HEK293 (cell line): ENCODE results near the gene HECTD2.
A peak's percentile ranks its signal among the peaks of the same experiment; 100 is the strongest.

Source experiments
- CTCF ChIA-PET: fragments of 350-600 bp; formaldehyde crosslinking; extraction: SDS; loops from one replicate; lab custom pipeline; 2021; ENCODE audit warnings: antibody characterized with exemption; lab: Yijun Ruan, JAX
- POLR2A ChIA-PET: fragments of 300-600 bp; formaldehyde crosslinking; extraction: SDS; loops from one replicate; lab custom pipeline; 2020; ENCODE audit warnings: antibody characterized with exemption, inconsistent platforms; lab: Yijun Ruan, JAX
- H3K27ac ChIP-seq: fragments of 200-500 bp; sonication (Bioruptor generic); 2 replicates; pipeline ENCODE4 v1.5.1; 2014; ENCODE audit warnings: low read depth, low read length, control low read depth, inconsistent platforms; ENCODE audit errors: extremely low read depth
- H3K36me3 ChIP-seq, 2 experiments: fragments of 200-500 bp in 1 of 2; sonication (Bioruptor generic) in 1 of 2; 1 replicate in 1 of 2; 2 replicates in 1 of 2; pipeline ENCODE4 v1.5.1; 2014 to 2017; ENCODE audit warnings: inconsistent platforms in 2 of 2, low read length in 2 of 2; ENCODE audit not compliant: control insufficient read depth in 2 of 2, insufficient read depth in 1 of 2
- H3K4me1 ChIP-seq: fragments of 200-500 bp; sonication (Bioruptor generic); 2 replicates; pipeline ENCODE4 v1.5.1; 2014; ENCODE audit warnings: mild to moderate bottlenecking, low read length, inconsistent platforms; ENCODE audit not compliant: control insufficient read depth, insufficient read depth
- H3K4me3 ChIP-seq: 2 replicates; pipeline ENCODE4 v1.5.1; 2011; ENCODE audit warnings: low read depth, mild to moderate bottlenecking, control low read depth, low read length, moderate library complexity
- H3K9me3 ChIP-seq: fragments of 200-500 bp; sonication (Bioruptor generic); 2 replicates; pipeline ENCODE4 v1.5.1; 2014; ENCODE audit warnings: low read depth, low read length, inconsistent platforms; ENCODE audit not compliant: control insufficient read depth, insufficient read depth
- EGR2 ChIP-seq: fragments of 450-650 bp; formaldehyde crosslinking; IDR thresholded peaks from 2 replicates; pipeline ENCODE4 v1.5.1; 2016; ENCODE audit warnings: low read depth, missing biosample characterization, missing genetic modification characterization
- ELK4 ChIP-seq: IDR thresholded peaks from 2 replicates; pipeline ENCODE4 v1.6.1; 2011; ENCODE audit warnings: mild to moderate bottlenecking, low read depth, low read length, borderline replicate concordance
- HOXD13 ChIP-seq: sonication (generic); formaldehyde crosslinking; IDR thresholded peaks from 2 replicates; pipeline ENCODE4 v1.8.0; 2022; ENCODE audit warnings: missing genetic modification reagents, borderline replicate concordance
- PRDM10 ChIP-seq: fragments of 450-650 bp; formaldehyde crosslinking; IDR thresholded peaks from 2 replicates; pipeline ENCODE4 v1.5.1; 2016; ENCODE audit warnings: missing biosample characterization, missing genetic modification characterization
- ZBTB17 ChIP-seq: fragments of 450-650 bp; formaldehyde crosslinking; IDR thresholded peaks from 2 replicates; pipeline ENCODE4 v1.5.1; 2016; ENCODE audit warnings: missing biosample characterization, missing genetic modification characterization
- ZBTB20 ChIP-seq: fragments of 450-650 bp; formaldehyde crosslinking; IDR thresholded peaks from 2 replicates; pipeline ENCODE4 v1.5.1; 2016; ENCODE audit warnings: missing biosample characterization, missing genetic modification characterization
- ZFHX2 ChIP-seq: fragments of 450-650 bp; formaldehyde crosslinking; conservative IDR thresholded peaks from 2 replicates; pipeline ENCODE4 v1.5.1; 2016; ENCODE audit warnings: missing biosample characterization, missing genetic modification characterization
- ZNF146 ChIP-seq: fragments of 450-650 bp; formaldehyde crosslinking; IDR thresholded peaks from 2 replicates; pipeline ENCODE4 v1.5.1; 2016; ENCODE audit warnings: missing biosample characterization, missing genetic modification characterization
- ZNF157 ChIP-seq: fragments of 450-650 bp; formaldehyde crosslinking; IDR thresholded peaks from 2 replicates; pipeline ENCODE4 v1.5.1; 2016; ENCODE audit warnings: missing biosample characterization, missing genetic modification characterization
- ZNF169 ChIP-seq: fragments of 450-650 bp; formaldehyde crosslinking; IDR thresholded peaks from 2 replicates; pipeline ENCODE4 v1.5.1; 2016; ENCODE audit warnings: missing biosample characterization, missing genetic modification characterization
- ZNF184 ChIP-seq: fragments of 450-650 bp; IDR thresholded peaks from 2 replicates; pipeline ENCODE4 v1.5.1; 2018; ENCODE audit warnings: missing biosample characterization, mild to moderate bottlenecking, missing genetic modification characterization
- ZNF239 ChIP-seq: fragments of 450-650 bp; formaldehyde crosslinking; IDR thresholded peaks from 2 replicates; pipeline ENCODE4 v1.5.1; 2016; ENCODE audit warnings: missing biosample characterization, missing genetic modification characterization
- ZNF274 ChIP-seq, 2 experiments: fragments of 200-500 bp in 1 of 2; fragments of 450-650 bp in 1 of 2; sonication (Bioruptor generic) in 1 of 2; formaldehyde crosslinking in 1 of 2; IDR thresholded peaks; 2 replicates each; pipeline versions ENCODE4 v1.5.1 to v1.6.1; 2014 to 2016; ENCODE audit warnings: borderline replicate concordance in 1 of 2, inconsistent platforms in 1 of 2, low read length in 1 of 2, missing biosample characterization in 1 of 2, missing genetic modification characterization in 1 of 2
- ZNF311 ChIP-seq: fragments of 450-650 bp; formaldehyde crosslinking; IDR thresholded peaks from 2 replicates; pipeline ENCODE4 v1.5.1; 2017; ENCODE audit warnings: missing biosample characterization, missing genetic modification characterization, borderline replicate concordance
- ZNF37A ChIP-seq: fragments of 450-650 bp; IDR thresholded peaks from 2 replicates; pipeline ENCODE4 v1.5.1; 2018; ENCODE audit warnings: missing biosample characterization, missing genetic modification characterization
- ZNF391 ChIP-seq: fragments of 450-650 bp; formaldehyde crosslinking; IDR thresholded peaks from 2 replicates; pipeline ENCODE4 v1.5.1; 2016; ENCODE audit warnings: low read depth, missing biosample characterization, missing genetic modification characterization, borderline replicate concordance
- ZNF404 ChIP-seq: fragments of 450-650 bp; formaldehyde crosslinking; IDR thresholded peaks from 2 replicates; pipeline ENCODE4 v1.5.1; 2017; ENCODE audit warnings: missing biosample characterization, missing genetic modification characterization
- ZNF558 ChIP-seq: fragments of 450-650 bp; formaldehyde crosslinking; IDR thresholded peaks from 2 replicates; pipeline ENCODE4 v1.5.1; 2016; ENCODE audit warnings: missing biosample characterization, missing genetic modification characterization
- ZNF626 ChIP-seq: fragments of 450-650 bp; sonication (Bioruptor Pico); formaldehyde crosslinking; IDR thresholded peaks from 2 replicates; pipeline ENCODE4 v1.5.1; 2018; ENCODE audit warnings: missing biosample characterization, missing genetic modification characterization, inconsistent platforms
- ZNF707 ChIP-seq: fragments of 450-650 bp; formaldehyde crosslinking; IDR thresholded peaks from 2 replicates; pipeline ENCODE4 v1.5.1; 2016; ENCODE audit warnings: missing biosample characterization, missing genetic modification characterization
- ZNF777 ChIP-seq: fragments of 450-650 bp; formaldehyde crosslinking; IDR thresholded peaks from 2 replicates; pipeline ENCODE4 v1.5.1; 2017; ENCODE audit warnings: missing biosample characterization, missing genetic modification characterization, borderline replicate concordance
- TF ChIP-seq, protein P1 (sequence below): fragments of 450-650 bp; formaldehyde crosslinking; IDR thresholded peaks from 2 replicates; pipeline ENCODE4 v1.5.1; 2016; ENCODE audit warnings: missing biosample characterization, missing genetic modification characterization, borderline replicate concordance
- TF ChIP-seq, protein P2 (sequence below): fragments of 450-650 bp; formaldehyde crosslinking; IDR thresholded peaks from 2 replicates; pipeline ENCODE4 v1.5.0; 2017; ENCODE audit warnings: missing biosample characterization, missing genetic modification characterization, borderline replicate concordance
- TF ChIP-seq, protein P3 (sequence below): fragments of 450-650 bp; formaldehyde crosslinking; IDR thresholded peaks from 2 replicates; pipeline ENCODE4 v1.5.1; 2017; ENCODE audit warnings: missing biosample characterization, missing genetic modification characterization

Gene HECTD2

DNA sequence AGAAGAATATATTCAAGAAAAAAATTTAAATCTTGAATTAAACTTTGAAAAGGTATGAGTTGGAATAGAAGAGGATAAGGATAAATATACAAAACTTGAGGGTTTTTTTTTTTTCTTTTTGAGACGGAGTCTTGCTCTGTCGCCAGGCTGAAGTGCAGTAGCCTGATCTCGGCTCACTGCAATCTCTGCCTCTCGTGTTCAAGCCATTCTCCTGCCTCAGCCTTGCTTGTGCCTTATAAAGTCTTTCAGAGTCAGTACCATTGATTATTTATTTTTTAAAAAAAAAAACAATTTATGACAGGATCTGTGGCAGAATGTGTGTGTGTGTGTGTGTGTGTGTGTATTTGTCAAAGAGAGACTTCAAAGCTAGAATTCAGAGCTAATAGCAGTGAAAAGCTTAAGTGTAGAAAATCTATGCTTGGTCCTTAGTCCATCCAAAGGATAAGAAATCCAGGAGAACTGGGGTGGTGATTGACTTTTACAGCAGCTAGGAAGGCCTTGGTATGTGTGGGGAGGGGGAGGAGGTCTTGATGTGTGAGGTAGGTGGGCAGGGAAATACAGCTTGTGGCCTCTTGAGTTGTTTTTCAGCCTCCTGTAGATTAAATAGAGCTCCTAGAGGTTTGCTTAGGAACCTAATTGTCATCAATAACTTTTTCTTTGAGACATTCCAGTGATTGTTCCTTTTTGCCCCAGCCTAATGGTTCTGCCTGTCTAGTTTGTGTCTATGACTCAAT is 2.4 kb downstream of the HECTD2 start:
- TF ChIP-seq ZNF157 (tag by site-specific recombination) (no peak), ZNF37A (tag by site-specific recombination) (no peak), ZNF311 (tag by site-specific recombination) (no peak), HOXD13 (CRISPR knock-in tag) (no peak), ZNF626 (tag by site-specific recombination) (no peak), ZNF391 (tag by site-specific recombination) (no peak), ZNF707 (tag by site-specific recombination) (no peak), ZNF404 (tag by site-specific recombination) (no peak), ZFHX2 (no peak), ZBTB17 (tag by site-specific recombination) (peak; percentile 39), ZNF777 (tag by site-specific recombination) (no peak), ZBTB20 (tag by site-specific recombination) (no peak), ZNF184 (no peak), EGR2 (tag by site-specific recombination) (peak; percentile 25; the same call in 1 of the 2 replicates), ZNF169 (tag by site-specific recombination) (no peak), ZNF558 (tag by site-specific recombination) (no peak), ZNF239 (no peak), ZNF146 (no peak), ELK4 (no peak), PRDM10 (tag by site-specific recombination) (peak; percentile 82), ZNF274 (IDR thresholded peaks at IDR 0.05; ENCODE audit: low read length) (no peak), ZNF274 (tag by site-specific recombination; IDR thresholded peaks at IDR 0.05; ENCODE audit: borderline replicate concordance) (no peak)
- TF ChIP-seq, protein P1, sequence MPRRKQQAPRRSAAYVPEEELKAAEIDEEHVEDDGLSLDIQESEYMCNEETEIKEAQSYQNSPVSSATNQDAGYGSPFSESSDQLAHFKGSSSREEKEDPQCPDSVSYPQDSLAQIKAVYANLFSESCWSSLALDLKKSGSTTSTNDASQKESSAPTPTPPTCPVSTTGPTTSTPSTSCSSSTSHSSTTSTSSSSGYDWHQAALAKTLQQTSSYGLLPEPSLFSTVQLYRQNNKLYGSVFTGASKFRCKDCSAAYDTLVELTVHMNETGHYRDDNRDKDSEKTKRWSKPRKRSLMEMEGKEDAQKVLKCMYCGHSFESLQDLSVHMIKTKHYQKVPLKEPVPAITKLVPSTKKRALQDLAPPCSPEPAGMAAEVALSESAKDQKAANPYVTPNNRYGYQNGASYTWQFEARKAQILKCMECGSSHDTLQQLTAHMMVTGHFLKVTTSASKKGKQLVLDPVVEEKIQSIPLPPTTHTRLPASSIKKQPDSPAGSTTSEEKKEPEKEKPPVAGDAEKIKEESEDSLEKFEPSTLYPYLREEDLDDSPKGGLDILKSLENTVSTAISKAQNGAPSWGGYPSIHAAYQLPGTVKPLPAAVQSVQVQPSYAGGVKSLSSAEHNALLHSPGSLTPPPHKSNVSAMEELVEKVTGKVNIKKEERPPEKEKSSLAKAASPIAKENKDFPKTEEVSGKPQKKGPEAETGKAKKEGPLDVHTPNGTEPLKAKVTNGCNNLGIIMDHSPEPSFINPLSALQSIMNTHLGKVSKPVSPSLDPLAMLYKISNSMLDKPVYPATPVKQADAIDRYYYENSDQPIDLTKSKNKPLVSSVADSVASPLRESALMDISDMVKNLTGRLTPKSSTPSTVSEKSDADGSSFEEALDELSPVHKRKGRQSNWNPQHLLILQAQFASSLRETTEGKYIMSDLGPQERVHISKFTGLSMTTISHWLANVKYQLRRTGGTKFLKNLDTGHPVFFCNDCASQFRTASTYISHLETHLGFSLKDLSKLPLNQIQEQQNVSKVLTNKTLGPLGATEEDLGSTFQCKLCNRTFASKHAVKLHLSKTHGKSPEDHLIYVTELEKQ (tag by site-specific recombination), result no peak
- TF ChIP-seq, protein P2, sequence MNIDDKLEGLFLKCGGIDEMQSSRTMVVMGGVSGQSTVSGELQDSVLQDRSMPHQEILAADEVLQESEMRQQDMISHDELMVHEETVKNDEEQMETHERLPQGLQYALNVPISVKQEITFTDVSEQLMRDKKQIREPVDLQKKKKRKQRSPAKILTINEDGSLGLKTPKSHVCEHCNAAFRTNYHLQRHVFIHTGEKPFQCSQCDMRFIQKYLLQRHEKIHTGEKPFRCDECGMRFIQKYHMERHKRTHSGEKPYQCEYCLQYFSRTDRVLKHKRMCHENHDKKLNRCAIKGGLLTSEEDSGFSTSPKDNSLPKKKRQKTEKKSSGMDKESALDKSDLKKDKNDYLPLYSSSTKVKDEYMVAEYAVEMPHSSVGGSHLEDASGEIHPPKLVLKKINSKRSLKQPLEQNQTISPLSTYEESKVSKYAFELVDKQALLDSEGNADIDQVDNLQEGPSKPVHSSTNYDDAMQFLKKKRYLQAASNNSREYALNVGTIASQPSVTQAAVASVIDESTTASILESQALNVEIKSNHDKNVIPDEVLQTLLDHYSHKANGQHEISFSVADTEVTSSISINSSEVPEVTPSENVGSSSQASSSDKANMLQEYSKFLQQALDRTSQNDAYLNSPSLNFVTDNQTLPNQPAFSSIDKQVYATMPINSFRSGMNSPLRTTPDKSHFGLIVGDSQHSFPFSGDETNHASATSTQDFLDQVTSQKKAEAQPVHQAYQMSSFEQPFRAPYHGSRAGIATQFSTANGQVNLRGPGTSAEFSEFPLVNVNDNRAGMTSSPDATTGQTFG (tag by site-specific recombination), result no peak
- TF ChIP-seq, protein P3, sequence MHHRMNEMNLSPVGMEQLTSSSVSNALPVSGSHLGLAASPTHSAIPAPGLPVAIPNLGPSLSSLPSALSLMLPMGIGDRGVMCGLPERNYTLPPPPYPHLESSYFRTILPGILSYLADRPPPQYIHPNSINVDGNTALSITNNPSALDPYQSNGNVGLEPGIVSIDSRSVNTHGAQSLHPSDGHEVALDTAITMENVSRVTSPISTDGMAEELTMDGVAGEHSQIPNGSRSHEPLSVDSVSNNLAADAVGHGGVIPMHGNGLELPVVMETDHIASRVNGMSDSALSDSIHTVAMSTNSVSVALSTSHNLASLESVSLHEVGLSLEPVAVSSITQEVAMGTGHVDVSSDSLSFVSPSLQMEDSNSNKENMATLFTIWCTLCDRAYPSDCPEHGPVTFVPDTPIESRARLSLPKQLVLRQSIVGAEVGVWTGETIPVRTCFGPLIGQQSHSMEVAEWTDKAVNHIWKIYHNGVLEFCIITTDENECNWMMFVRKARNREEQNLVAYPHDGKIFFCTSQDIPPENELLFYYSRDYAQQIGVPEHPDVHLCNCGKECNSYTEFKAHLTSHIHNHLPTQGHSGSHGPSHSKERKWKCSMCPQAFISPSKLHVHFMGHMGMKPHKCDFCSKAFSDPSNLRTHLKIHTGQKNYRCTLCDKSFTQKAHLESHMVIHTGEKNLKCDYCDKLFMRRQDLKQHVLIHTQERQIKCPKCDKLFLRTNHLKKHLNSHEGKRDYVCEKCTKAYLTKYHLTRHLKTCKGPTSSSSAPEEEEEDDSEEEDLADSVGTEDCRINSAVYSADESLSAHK (tag by site-specific recombination), result no peak
- TF ChIP-seq, all 188 proteins: peak for 3
- Histone ChIP-seq H3K36me3 (no peaks in the 10 kb centered on the region), H3K4me3 (no peak overlapping the region), H3K9me3 (no peaks in the 10 kb centered on the region), H3K27ac (no peak overlapping the region), H3K4me1 (peaks cover 28% of the 10 kb centered on the region)
- CTCF ChIA-PET, result interaction anchor here (0.6 to 1.3 kb wide), 5 partner anchors 22 to 788 kb away, joined by 3 to 7 read pairs (median 4); no protein-coding TSS in a partner anchor
- POLR2A ChIA-PET, result interaction anchor here (0.6 kb wide), 1 partner anchor 386 kb away, joined by 3 read pairs; the partner anchor contains the start of gene TNKS2
